GM12872 (cell line): ENCODE data around the gene SRI.

Source experiments
- CTCF ChIP-seq: IDR thresholded peaks from 3 replicates; pipeline ENCODE4 v1.5.1; 2011; ENCODE audit warnings: low read depth, mild to moderate bottlenecking, low read length, moderate library complexity; ENCODE audit not compliant: insufficient read depth

SRI gene

DNA sequence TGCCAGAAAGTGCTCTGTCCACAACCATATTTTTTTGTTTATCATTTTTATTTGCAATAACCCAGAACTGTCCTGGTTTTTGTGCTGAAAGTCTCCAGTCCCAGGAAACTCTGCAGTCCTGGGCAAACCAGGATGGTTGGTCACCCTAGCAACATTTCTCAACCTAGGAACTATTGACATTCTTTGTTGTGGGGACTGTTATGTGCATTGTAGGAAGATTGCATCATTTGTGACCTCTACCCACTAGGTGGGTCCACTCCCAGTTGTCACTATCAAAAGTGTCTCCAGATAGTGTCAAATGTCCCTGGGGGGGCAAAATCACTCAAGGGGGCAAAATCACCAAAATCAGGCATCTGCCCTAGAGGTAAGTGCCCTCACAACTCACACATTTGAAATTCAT lies 14.0 kb upstream of the SRI start:
- TF ChIP-seq CTCF = no peak

GRCh38 chr7:88230646-88231045 lies 10.8 kb upstream of the SRI start:
- TF ChIP-seq CTCF = no peak

DNA sequence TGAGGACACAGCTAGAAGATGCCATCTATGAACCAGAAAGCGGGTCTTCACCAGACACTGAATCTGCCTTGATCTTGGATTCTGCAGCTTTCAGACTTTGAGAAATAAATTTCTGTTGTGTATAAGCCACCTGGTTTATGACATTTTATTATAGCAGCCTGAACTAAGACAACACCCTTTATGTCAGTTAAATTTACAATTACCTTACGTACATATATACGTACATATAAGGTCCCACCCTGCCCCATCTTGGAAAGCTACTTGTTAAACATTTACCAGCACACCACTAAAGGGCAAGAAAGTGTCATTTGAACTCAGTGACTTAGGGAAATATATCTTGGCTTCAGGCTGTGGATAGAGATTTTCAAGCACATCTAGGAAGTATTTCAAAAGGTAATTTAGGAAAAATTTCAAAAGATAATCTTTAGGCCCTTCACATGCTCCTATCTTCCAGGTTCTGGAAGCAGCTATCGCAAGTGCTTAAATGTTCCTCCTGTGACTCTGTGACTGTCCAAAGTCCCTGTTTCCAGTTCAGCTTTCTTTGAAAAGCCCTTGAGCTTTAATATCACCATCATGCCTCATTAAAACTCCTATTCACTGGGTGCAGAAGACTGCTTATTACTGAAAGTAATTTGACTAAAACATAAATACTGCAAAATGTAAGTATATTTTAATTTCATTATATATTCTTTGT lies 9.6 kb upstream of the SRI start:
- TF ChIP-seq CTCF = no peak

DNA sequence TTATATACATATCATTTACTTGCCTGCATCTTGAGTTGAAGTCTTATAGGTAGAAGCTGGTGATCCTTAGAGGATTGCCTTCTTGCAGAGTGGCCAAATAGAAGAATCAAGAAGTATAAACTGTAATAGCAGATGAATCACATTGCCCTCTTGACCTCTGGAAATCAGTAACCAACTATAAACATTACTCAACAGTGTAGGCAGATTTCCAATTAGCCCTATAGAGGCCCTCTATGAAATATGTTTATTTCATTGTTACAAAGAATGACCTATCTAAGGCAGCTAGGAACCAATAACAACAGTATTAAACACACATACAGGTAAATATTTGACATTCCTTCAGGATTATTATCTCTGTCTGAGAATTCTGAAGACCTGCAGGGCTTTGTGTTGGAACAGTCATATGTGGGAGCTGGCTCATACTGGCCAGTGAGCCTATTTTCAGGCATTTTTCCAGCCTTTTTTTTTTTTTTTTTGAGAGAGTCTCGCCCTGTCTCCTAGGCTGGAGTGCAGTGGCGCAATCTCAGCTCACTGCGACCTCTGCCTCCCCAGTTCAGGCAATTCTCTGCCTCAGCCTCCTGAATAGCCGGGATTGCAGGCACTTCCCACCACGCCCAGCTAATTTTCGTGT lies 7.2 kb upstream of the SRI start:
- TF ChIP-seq CTCF = no peak

DNA sequence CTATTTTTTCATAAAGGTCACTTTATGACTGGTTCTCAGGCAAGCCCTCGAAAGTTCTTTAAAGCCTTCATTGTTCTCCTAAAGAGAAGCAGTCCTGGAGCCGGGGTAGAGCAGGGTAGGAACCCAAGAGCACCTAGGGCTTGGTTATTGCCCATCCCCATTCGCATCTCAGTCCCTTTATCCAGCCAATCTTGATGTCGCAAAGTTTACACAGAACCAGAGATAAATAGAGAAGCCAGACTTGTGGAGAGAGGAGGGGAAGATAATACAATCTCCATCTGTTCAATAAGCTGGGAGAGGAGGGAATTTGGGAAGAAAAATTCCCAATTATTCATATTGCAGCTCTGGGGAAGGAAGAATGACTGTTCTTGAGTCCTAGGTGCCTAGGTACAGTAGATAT lies 6.4 kb upstream of the SRI start:
- no peak for TF ChIP-seq CTCF

GRCh38 chr7:88224601-88225275 lies 4.9 kb upstream of the SRI start:
- TF ChIP-seq CTCF = no peak

- no peak for TF ChIP-seq CTCF
Observed at GRCh38 chr7:88223265-88223664, 3.4 kb upstream of the SRI start.
